UCSD-AML1 (cell line): ENCODE results near the gene ARAP1.

Source experiments
- DNase-seq: peaks from one replicate; lab custom pipeline; 2025; ENCODE audit not compliant: unreplicated experiment; lab: John Stamatoyannopoulos, UW

Gene ARAP1

GRCh38 chr11:72642043-72642883 is 109.9 kb downstream of the ARAP1 start:
- no peak for DNase-seq

GRCh38 chr11:72641522-72642042 is 110.6 kb downstream of the ARAP1 start:
- no peak for DNase-seq

- DNase-seq = no peak
These were observed 112.5 kb downstream of the ARAP1 start for GRCh38 chr11:72639502-72640375.

- DNase-seq = no peak
These were observed 114.3 kb downstream of the ARAP1 start for GRCh38 chr11:72637926-72638325.

GRCh38 chr11:72637198-72637597 is 115.0 kb downstream of the ARAP1 start:
- DNase-seq = no peak

- no peak for DNase-seq
These were observed 115.8 kb downstream of the ARAP1 start for GRCh38 chr11:72636376-72636775.

- DNase-seq = no peak
These were observed 116.3 kb downstream of the ARAP1 start for GRCh38 chr11:72635933-72636332.

- DNase-seq = no peak
These were observed 116.8 kb downstream of the ARAP1 start for GRCh38 chr11:72635309-72635915.
